ENCODE measurements around the gene TCF23.
"Not testable (repeated sequence)": the region's sequence is repeated elsewhere in the genome, so short reads cannot be mapped to it uniquely, and the experiment has no call there.

The TCF23 gene

DNA sequence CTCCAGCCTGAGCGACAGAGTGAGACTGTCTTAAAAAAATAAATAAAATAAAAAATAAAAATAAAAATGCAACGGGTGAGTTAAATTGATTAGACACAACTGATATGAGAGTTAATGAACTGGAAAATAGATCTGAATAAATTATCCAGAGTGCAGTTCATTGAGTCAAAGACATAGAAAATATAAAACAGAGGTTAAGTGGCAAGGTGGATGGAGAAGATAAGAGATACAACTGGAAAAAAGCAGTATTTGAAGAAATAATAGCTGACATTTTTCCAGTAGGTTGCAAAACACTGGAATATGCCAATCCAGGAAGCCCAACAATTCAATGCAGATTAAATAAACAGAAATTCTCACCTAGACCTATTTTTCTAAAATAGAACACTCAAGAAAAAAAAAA lies 40.6 kb upstream of the TCF23 start:
- in situ Hi-C loops (cut with HindIII; ENCODE audit: low pct_ligation_motif_present, low sequenced_read_pairs) = loop anchor here (25.0 kb wide), 1 partner anchor 179 kb away; the partner anchor contains the start of genes DNAJC5G and TRIM54
- H3K36me3 ChIP-seq (replicated peaks) = no peaks in the 10 kb centered on the region
- no peak for DNase-seq
- no peaks in the 10 kb centered on the region for H3K27me3 ChIP-seq (replicated peaks)
- H3K4me3 ChIP-seq (ENCODE audit: low read depth, low read length) = no peak overlapping the region
- TF ChIP-seq, protein P1, sequence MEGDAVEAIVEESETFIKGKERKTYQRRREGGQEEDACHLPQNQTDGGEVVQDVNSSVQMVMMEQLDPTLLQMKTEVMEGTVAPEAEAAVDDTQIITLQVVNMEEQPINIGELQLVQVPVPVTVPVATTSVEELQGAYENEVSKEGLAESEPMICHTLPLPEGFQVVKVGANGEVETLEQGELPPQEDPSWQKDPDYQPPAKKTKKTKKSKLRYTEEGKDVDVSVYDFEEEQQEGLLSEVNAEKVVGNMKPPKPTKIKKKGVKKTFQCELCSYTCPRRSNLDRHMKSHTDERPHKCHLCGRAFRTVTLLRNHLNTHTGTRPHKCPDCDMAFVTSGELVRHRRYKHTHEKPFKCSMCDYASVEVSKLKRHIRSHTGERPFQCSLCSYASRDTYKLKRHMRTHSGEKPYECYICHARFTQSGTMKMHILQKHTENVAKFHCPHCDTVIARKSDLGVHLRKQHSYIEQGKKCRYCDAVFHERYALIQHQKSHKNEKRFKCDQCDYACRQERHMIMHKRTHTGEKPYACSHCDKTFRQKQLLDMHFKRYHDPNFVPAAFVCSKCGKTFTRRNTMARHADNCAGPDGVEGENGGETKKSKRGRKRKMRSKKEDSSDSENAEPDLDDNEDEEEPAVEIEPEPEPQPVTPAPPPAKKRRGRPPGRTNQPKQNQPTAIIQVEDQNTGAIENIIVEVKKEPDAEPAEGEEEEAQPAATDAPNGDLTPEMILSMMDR (IDR thresholded peaks at IDR 0.05; ENCODE audit: low read depth, low read length, missing control alignments) = no peak
- no peak overlapping the region for H3K27ac ChIP-seq

DNA sequence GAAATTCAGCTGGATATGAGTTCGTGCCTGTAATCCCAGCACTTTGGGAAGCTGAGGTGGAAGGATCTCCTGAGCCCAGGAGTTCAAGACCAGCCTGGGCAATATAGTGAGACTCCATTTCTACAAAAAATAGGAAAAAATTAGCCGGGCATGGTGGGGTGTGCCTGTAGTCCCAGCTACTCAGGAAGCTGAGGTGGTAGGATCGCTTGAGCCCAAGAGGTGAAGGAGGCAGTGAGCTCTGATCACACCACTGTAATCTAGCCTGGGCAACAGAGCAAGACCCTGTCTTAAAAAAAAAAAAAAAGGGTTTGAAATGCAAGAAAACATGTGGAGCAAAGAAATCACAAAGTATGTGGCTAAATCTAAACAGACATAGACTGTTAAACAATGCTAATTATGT lies 39.7 kb upstream of the TCF23 start:
- H3K4me3 ChIP-seq (ENCODE audit: low read depth, low read length) = no peak overlapping the region
- no peaks in the 10 kb centered on the region for H3K36me3 ChIP-seq (replicated peaks)
- H3K27me3 ChIP-seq (replicated peaks) = no peaks in the 10 kb centered on the region
- no peak overlapping the region for H3K27ac ChIP-seq
- TF ChIP-seq, protein P1 (IDR thresholded peaks at IDR 0.05; ENCODE audit: low read depth, low read length, missing control alignments) = no peak
- DNase-seq = no peak
- in situ Hi-C loops (cut with HindIII; ENCODE audit: low pct_ligation_motif_present, low sequenced_read_pairs) = loop anchor here (25.0 kb wide), 1 partner anchor 178 kb away; the partner anchor contains the start of genes DNAJC5G and TRIM54

DNA sequence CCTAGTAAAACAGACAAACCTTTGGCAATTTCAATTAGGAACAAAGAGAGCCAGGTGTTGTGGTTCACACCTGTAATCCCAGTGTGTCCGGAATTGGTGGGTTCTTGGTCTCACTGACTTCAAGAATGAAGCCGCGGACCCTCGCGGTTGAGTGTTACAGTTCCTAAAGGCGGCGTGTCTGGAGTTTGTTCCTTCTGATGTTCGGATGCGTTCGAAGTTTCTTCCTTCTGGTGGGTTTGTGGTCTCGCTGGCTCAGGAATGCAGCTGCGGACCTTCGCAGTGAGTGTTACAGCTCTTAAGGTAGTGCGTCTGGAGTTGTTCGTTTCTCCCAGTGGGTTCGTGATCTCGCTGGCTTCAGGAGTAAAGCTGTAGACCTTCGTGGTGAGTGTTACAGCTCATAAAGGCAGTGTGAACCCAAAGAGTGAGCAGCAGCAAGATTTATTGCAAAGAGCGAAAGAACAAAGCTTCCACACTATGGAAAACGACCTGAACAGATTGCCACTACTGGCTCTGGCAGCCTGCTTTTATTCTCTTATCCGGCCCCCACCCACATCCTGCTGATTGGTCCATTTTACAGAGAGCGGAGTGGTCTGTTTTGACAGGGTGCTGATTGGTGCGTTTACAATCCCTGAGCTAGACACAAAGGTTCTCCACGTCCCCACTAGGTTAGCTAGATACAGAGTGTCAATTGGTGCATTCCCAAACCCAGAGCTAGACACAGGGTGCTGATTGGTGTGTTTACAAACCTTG lies 38.0 kb upstream of the TCF23 start:
- not testable (repeated sequence) for DNase-seq; H3K4me3 ChIP-seq (ENCODE audit: low read depth, low read length); H3K36me3 ChIP-seq (replicated peaks); H3K27me3 ChIP-seq (replicated peaks); H3K27ac ChIP-seq
- in situ Hi-C loops (cut with HindIII; ENCODE audit: low pct_ligation_motif_present, low sequenced_read_pairs) = loop anchor here (25.0 kb wide), 1 partner anchor 177 kb away; the partner anchor contains the start of genes DNAJC5G and TRIM54

DNA sequence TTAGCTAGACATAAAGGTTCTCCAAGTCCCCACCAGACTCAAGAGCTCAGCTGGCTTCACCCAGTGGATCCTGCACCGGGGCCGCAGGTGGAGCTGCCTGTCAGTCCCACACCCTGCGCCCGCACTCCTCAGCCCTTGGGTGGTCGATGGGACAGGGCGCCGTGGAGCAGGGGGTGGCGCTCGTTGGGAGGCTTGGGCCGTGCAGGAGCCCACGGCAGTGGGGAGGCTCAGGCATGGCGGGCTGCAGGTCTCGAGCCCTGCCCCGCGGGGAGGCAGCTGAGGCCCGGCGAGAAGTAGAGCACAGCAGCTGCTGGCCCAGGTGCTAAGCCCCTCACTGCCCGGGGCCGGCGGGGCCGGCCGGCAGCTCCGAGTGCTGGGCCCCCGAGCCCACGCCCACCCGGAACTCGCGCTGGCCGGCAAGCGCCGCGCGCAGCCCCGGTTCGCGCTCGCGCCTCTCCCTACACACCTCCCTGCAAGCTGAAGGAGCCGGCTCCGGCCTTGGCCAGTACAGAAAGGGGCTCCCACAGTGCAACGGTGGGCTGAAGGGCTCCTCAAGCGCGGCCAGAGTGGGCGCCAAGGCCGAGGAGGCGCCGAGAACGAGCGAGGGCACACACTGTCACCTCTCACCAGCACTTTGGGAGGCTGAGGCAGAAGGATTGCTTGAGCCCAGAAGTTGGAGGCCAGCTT lies 37.3 kb upstream of the TCF23 start:
- DNase-seq; H3K4me3 ChIP-seq (ENCODE audit: low read depth, low read length); H3K27ac ChIP-seq; H3K36me3 ChIP-seq (replicated peaks); H3K27me3 ChIP-seq (replicated peaks): not testable (repeated sequence)
- in situ Hi-C loops (cut with HindIII; ENCODE audit: low pct_ligation_motif_present, low sequenced_read_pairs) = loop anchor here (25.0 kb wide), 1 partner anchor 176 kb away; the partner anchor contains the start of genes DNAJC5G and TRIM54

DNA sequence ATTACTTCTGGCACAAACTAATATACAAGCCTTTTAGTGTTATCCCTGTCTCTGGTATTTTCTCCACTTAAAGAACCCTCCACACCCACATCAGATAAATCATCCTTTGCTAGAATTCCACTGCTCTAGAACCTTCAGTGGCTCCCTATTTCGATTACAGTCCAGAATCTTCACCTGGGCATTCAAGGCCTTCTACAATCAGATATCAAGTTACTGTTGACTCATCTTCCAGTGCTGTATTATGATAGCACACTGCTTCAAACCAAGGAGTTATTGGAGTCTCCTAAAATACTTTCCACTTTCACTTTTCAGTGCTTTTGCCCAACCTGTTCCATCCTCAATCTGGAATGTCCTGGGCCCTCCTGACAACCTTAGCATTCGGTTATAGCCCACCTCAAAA lies 33.3 kb upstream of the TCF23 start:
- TF ChIP-seq, protein P1 (IDR thresholded peaks at IDR 0.05; ENCODE audit: low read depth, low read length, missing control alignments) = no peak
- Histone ChIP-seq H3K4me3 (ENCODE audit: low read depth, low read length) (no peak overlapping the region), H3K27ac (no peak overlapping the region), H3K36me3 (replicated peaks) (no peaks in the 10 kb centered on the region), H3K27me3 (replicated peaks) (peaks cover 13% of the 10 kb centered on the region)
- in situ Hi-C loops (cut with HindIII; ENCODE audit: low pct_ligation_motif_present, low sequenced_read_pairs) = loop anchor here (25.0 kb wide), 1 partner anchor 172 kb away; the partner anchor contains the start of genes DNAJC5G and TRIM54
- DNase-seq = no peak

DNA sequence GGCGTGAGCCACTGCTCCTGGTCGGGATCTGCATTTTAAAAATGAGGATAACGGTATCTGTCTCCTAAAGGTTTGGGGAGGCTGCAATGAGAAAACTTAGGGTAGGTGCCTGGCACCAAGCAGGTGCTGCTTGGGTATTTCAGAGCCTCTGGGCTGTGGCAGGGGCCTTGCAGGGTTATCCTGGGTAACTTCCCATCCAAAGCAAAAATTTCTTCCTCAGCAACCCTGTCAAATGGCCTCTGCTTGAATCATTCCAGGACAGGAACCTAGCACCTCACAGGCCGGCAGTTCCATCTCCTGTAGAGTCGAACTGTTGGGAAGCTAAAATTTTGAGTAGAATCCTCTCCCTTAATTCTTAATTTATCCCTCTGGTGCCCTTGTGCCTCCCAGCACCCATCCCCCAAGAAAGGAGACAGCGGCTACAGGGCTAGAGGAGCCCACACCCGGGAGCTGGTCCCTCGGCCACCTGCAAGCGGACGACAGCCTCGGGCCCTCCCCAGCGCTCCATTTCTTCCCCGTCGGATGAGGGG lies 30.7 kb upstream of the TCF23 start:
- H3K27ac ChIP-seq = no peak overlapping the region
- TF ChIP-seq, protein P1 (IDR thresholded peaks at IDR 0.05; ENCODE audit: low read depth, low read length, missing control alignments) = no peak
- no peak for DNase-seq
- H3K36me3 ChIP-seq (replicated peaks) = no peaks in the 10 kb centered on the region
- in situ Hi-C loops (cut with HindIII; ENCODE audit: low pct_ligation_motif_present, low sequenced_read_pairs) = loop anchor here (25.0 kb wide), 1 partner anchor 169 kb away; the partner anchor contains the start of genes DNAJC5G and TRIM54
- peaks cover 15% of the 10 kb centered on the region for H3K27me3 ChIP-seq (replicated peaks)
- H3K4me3 ChIP-seq (ENCODE audit: low read depth, low read length) = peak overlapping the region; percentile 48

Data from brain microvascular endothelial cell (primary cell).